GM15510 (cell line): ENCODE measurements around the gene DCLK1.

Source experiments
- POLR2A ChIP-seq: IDR thresholded peaks from 3 replicates; pipeline ENCODE4 v1.6.1; 2011; ENCODE audit warnings: borderline replicate concordance; ENCODE audit not compliant: insufficient read length; ENCODE audit errors: extremely low read depth

The DCLK1 gene

DNA sequence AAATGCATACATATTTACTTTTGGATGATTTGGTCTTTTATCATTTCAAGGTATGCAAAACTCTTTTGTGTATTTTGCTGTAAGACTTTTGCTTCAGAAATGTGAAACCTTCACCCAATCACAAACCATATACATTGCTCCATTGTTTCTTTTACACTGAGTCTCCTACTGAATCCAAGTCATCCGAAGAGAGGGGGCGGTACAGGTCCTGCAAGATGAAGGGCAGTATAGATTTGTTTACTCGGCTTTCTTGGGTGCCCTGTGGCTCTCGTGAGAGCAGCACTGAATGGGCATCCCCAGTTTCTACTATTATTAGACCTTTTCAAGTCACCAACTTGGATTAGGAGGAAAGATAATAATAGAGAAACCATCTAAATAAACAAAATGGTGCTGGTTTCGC lies 280.6 kb downstream of the DCLK1 start:
- no peak for TF ChIP-seq POLR2A

DNA sequence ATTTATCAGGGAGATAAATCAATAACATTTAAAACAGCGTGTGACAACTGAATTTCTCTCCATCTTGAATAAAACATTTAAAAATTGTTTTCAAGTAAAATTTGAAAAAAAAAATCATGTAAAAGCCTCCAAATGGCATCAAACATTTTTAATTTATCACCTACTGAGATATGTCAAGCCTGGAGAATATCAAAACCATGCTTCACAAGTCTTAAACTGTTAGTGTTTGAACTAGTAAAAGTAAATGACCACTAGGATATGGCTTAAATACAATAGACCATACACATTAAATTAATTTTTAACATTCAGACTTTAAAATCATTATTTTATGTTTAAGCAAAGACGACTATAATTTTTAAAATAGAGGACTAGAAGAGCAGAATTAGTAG lies 281.9 kb downstream of the DCLK1 start:
- no peak for TF ChIP-seq POLR2A

DNA sequence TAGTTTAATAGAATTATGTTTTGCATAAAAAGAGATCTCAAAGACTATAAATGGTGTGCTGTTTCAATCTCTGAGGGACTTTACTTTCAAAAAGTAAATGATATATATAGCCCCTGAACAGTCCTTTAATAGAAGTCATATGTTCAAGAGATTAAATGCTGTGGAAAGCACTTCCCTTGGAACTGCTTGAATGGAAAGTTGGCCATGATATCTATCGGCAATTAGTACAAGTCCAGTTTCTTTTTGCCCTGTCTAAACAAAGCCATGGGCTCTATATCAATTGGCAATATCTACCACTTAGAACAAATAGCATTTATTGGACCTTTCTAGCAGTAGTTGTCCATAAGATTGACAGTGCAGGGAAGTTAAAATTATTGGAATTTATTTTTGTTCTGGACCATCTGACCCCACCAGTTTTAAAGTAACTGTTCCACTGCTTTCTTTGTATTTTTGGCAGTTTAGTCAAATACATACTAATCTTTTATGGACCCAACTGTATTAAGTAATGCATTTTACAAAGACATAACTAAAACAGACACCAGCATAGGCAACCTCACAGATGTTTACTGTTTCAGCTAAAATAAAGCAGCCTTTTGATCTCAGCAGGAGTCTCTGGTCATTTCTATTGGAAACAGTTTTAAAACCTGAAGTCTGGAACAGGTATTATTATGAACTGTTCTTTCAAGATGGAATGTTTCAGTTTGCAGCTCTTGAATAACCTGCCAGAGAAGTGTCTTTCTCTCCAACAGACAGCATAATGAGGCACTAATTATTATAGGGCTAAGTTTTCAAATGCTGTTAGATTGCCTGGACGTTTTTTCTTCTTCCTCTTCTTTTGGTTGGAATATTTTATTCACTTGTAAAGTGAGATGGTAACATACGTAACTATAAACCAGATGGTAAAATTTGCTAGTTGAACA lies 282.6 kb downstream of the DCLK1 start:
- no peak for TF ChIP-seq POLR2A

DNA sequence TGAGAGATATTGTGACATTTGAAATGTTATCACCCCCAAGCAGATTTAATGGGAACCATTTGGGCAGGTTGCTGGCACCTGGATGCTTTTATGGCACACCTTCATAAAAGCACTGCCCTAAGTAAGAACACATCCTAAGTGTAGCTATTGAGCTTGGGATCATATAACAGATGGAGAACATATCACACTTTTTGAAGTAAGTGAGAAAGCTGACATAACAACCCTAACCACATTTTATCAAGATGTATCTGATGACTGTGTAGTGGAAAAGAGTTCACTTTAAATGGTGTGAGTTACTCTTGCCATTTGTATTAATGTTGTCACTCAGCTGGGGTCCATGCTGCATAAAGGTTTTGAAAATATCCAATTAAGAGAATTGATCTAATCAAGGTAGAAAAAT lies 287.9 kb downstream of the DCLK1 start:
- TF ChIP-seq POLR2A = no peak

DNA sequence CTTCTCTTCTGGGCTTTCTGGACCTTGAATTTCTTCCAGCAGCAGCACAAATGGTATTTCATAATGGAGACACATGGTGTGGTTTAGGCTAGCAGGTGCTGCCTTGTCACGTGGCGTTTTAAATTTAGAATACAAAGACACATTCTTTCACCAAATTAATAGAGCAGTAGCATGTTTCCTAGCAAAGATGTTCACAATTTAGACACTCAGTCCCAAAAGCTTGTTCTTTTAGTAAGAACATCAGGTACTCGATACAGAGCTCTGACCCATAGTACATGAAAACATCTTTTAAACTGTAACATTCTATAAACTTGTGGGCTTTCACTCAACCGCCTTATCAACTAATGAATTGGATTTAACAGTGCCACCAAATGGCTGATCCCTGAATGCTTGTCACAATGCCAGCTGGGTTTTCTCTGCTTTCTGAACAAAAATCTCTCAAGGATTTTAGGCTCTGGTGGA lies 290.1 kb downstream of the DCLK1 start:
- no peak for TF ChIP-seq POLR2A

DNA sequence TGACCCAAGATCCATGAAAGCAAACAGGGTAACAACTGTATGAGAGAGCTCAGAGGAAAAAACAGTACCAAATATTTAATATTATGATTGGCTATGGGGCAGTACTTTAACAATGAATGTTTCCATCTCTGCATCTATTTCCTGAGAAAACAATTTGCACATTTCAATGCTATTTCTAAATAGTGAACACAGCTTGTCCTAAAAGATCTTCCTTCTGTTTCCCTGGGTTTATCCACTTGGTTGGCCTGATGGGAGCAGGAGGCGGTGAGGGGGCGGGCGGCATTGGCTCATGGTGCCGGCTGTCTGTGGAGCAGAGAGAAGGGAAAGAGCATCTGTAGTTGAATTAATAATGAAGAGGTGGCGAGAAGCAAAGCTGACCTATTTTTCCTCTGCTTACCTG lies 291.4 kb downstream of the DCLK1 start:
- no peak for TF ChIP-seq POLR2A

DNA sequence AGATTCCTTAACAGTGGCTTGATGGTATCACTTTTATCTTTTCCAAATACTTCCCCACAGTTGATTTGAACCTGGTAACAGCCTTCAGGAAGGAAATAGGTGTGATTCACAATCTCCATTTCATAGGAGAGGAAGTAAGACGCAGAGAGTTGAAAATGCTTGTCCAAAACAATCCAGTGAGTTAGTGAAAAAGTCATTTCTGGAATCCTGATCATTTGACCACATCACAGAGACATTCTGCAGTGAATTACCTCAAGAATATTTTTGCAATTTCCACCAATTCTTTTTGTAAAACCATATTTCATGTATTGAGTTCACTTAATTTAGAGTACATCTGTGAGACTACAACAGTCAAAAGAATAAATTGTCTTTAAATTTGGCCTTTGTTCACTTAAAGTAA lies 292.8 kb downstream of the DCLK1 start:
- no peak for TF ChIP-seq POLR2A

DNA sequence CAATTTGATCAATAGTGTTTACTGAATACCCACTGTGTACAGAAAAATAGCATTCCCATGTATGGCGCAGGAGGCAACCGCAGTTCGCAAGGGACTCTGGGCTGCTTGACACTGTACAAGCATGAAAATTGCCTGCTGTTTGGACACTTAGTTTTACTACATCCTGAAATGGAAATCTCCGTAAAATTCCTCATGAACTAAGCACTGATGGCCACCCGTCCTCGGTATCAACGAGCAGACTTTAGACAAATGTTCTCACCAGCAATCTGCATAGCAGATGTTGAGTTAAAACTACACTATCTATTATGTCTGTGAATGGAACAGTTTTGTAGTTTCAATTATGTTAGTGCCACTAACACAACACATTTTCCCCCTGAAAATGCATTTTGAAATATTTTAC lies 294.7 kb downstream of the DCLK1 start:
- no peak for TF ChIP-seq POLR2A

DNA sequence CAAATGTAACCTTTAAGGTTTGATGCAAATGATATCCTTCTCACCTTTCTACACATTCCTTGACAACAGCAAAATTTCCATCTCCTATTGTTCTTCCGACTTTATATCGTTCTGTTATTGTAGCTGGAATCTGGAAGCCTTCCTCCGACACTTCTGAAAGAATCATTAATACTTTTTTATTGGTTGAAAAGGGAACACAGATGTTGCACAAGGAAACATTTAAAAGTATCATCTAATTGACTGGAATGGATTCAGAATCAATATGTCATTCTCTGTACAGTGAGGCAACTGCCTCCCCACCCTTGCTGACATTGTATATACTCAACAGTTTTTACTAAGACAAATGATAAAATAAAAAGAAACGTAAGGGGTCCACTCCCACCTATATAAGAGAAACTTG lies 295.2 kb downstream of the DCLK1 start:
- TF ChIP-seq POLR2A = no peak

DNA sequence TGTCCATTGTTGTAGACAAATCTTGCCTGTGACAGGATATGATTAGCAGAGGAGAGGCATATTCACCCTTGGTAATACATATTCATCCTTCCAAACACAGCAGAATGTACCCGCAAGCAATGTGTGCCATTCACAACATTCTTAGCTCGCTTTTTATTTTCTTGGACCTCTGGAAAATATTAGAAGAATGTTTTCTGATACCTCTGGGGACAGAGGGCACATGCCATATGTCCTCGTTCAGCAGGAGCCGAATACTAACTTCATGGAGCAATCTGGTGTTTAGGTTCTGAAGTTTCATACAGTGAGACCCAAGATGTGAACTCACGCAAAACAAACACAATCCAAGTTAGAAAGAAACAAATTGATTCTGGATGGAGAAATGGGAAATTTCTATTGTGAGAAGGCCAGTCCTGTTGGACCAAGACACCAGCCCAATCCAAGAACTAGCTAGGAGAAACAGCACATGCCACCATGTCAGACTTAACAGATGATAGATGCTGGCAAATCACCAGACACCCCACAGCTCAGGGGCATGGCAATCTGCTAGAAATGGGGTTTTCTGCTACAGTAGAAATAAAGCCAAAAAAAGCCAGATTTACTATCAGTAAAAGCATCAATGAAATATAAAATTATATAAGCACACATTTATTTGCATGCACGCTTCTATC lies 297.4 kb downstream of the DCLK1 start:
- TF ChIP-seq POLR2A = no peak

DNA sequence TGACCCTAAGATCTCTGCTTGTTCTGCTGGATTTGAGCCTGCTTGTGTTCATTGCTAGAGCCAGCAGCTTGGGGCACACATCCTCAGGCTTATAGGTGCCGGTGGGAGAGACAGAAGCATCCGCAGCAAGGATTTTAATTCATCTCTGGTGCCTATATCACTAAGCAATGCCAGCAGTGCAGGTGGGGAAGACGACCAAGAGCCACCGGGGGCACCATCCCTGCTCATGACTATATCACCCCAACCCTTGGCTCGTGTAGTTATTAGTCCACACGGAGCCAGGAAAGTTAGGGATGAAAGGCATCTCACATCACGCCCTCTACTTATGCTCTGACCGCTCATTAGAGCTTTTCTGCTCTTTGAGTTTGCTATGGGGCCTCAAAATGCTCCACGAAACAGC lies 298.2 kb downstream of the DCLK1 start:
- TF ChIP-seq POLR2A = no peak

DNA sequence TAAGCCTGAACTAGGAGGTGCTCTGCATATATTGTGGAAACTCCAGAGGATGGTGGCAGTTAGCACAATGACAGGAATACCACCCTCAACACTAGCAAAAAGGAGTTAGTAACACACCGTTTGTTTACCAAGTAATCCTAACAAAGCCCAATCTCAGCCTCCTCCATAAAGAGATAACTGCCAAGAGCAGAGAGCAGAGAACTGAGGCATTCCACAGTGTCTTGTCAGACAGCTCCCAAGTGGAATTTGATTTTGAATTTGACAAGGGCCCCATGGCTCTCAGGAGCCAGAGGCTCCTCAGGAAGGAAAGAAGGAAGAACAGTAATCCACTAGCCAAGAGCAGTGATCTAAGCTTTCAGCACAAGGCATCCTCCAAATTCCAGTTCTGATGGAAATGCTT lies 298.6 kb downstream of the DCLK1 start:
- no peak for TF ChIP-seq POLR2A

DNA sequence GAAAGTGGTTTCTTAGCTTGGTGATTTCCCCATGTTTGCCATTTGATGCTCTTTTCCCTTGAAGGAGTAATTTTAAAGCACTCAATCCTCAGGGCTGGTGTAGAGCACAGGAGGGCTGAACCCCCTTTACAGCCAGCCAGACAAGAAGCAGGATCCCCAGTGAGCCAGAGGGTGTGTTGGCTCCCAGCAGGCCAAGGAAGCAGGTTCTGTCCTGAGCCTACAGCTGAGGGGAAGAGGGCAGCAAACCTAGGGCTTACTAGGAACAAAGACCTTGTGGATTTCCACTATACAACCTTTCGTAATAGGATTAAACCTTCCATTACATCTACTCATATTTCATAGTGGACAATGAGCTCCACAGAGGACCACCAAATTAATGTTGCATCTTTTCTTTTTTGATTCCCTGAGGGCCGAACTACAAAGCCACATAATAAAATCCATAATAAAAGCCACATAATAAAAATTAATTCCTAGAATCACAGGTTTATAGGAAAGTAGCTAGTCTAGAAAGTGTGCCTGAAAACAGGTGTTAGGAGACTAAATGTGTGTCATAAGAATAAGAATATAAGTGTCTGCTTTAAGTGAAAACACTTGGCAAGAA lies 300.2 kb downstream of the DCLK1 start:
- no peak for TF ChIP-seq POLR2A

DNA sequence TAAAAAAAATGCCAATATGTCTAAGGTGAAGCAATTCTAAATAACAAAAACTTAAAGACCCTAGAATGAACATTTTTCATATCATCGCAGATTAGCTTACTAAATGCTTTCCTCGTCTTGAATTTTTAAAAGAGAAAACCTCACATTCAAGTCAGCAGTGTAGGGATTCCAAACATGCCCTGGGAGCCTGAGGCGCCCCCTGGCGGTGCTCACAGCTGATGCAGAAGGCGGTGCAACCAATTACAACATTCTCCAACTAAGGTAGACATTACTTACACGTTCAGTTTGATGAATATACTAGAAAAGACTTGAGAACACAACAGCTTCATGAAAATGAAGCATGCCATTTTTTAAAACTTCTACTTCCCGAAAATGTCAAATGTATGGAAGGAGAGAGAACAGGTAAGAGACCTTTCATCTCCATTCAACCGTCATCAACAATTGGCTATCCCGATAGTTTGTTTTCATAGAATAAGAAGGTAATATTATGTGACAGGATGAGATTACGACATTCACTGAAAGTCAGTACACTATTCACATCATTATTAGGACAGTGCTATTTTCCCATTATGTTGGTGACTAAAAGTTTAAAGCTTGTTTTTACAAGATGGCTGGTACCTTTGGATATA lies 304.4 kb downstream of the DCLK1 start:
- TF ChIP-seq POLR2A = no peak

DNA sequence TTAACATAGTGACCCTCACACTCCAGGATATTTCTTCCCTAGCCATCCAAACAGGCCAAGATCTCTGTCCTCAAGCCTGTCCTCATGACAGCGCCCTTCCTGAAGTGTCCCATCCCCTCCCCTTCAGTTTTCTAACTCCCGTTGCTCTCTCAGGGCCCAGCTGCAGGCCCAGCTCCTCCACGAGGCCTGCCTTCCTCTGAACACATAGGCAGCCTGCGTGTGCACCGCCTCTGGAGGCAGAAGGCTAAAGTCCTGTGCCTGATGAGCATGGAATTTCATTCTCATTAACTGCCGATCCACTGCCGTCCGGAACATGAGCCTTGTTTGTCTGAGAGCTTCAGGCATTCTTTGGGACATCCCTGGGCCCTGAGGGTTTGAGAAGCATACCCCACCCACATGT lies 306.4 kb downstream of the DCLK1 start:
- TF ChIP-seq POLR2A = no peak
